Measurements from ENCODE around the gene SYT8. TPM values are rescaled to one million over a fixed set of nuclear protein-coding genes. Genes with fewer than 3 reads are reported as not detected.

SYT8 gene
- total RNA-seq, 3 donors from 2014 or later, result 10.7 to 12.1 TPM; not detected in 1

- Histone ChIP-seq H3K4me3 (peak overlapping the region; percentile 24 to 59 (median 43)), H3K27me3 (no peaks in the 10 kb centered on the region), H3K36me3 (no peaks in the 10 kb centered on the region), H3K9me3 (no peaks in the 10 kb centered on the region), H3K4me1 (peaks cover 9 to 17% of the 10 kb centered on the region in 2 donors), H3K27ac (peak overlapping the region; percentile 77 to 97)
- no peak for DNase-seq (ENCODE audit: low spot score in 2 of 2)
- intact Hi-C loops (cut with DNase I; ENCODE audit: low total_unique reads), result no loop called here
- TF ChIP-seq CTCF (IDR thresholded peaks at IDR 0.05), result no peak
- no peak for TF ChIP-seq POLR2A (IDR thresholded peaks at IDR 0.05)
- TF ChIP-seq POLR2AphosphoS5 (IDR thresholded peaks at IDR 0.05), result no peak
Measured at GRCh38 chr11:1864831-1865665, 30.3 kb downstream of the SYT8 start.

- TF ChIP-seq POLR2A (IDR thresholded peaks at IDR 0.05), result no peak
- no peak for TF ChIP-seq POLR2AphosphoS5 (IDR thresholded peaks at IDR 0.05)
- no peak for TF ChIP-seq CTCF (IDR thresholded peaks at IDR 0.05)
- Histone ChIP-seq H3K36me3 (no peaks in the 10 kb centered on the region), H3K4me1 (peaks cover 9 to 17% of the 10 kb centered on the region in 2 donors), H3K4me3 (no peak overlapping the region), H3K9me3 (no peaks in the 10 kb centered on the region), H3K27me3 (no peaks in the 10 kb centered on the region), H3K27ac (peak overlapping the region in 1 of 2 donors; percentile 97)
- intact Hi-C loops (cut with DNase I; ENCODE audit: low total_unique reads), result loop anchor here (1.0 kb wide), 1 partner anchor 44 kb away; no protein-coding TSS in a partner anchor
- no peak for DNase-seq (ENCODE audit: low spot score in 2 of 2)
Measured at GRCh38 chr11:1866226-1866625, 31.4 kb downstream of the SYT8 start.

- TF ChIP-seq CTCF (IDR thresholded peaks at IDR 0.05) (no peak), POLR2A (IDR thresholded peaks at IDR 0.05) (no peak), POLR2AphosphoS5 (IDR thresholded peaks at IDR 0.05) (no peak)
- H3K9me3 ChIP-seq, result no peaks in the 10 kb centered on the region
- H3K4me3 ChIP-seq, result peak overlapping the region in 1 of 3 donors; percentile 11
- H3K27ac ChIP-seq, result peak overlapping the region; percentile 2 to 97
- no peaks in the 10 kb centered on the region for H3K36me3 ChIP-seq
- intact Hi-C loops (cut with DNase I; ENCODE audit: low total_unique reads), result loop anchor here (1.0 kb wide), 1 partner anchor 44 kb away; no protein-coding TSS in a partner anchor
- no peak for DNase-seq (ENCODE audit: low spot score in 2 of 2)
- no peaks in the 10 kb centered on the region for H3K27me3 ChIP-seq
- peaks cover 9 to 17% of the 10 kb centered on the region in 2 donors for H3K4me1 ChIP-seq
Measured at GRCh38 chr11:1866776-1867175, 32.0 kb downstream of the SYT8 start.

GRCh38 chr11:1867381-1867780 is 32.6 kb downstream of the SYT8 start:
- H3K36me3 ChIP-seq, result no peaks in the 10 kb centered on the region
- H3K27ac ChIP-seq, result peak overlapping the region in 1 of 2 donors; percentile 97
- TF ChIP-seq POLR2A (IDR thresholded peaks at IDR 0.05) (no peak), CTCF (IDR thresholded peaks at IDR 0.05) (no peak), POLR2AphosphoS5 (IDR thresholded peaks at IDR 0.05) (no peak)
- H3K4me1 ChIP-seq, result peaks cover 9 to 17% of the 10 kb centered on the region in 2 donors
- H3K27me3 ChIP-seq, result no peaks in the 10 kb centered on the region
- intact Hi-C loops (cut with DNase I; ENCODE audit: low total_unique reads), result no loop called here
- no peak overlapping the region for H3K4me3 ChIP-seq
- no peak for DNase-seq (ENCODE audit: low spot score in 2 of 2)
- no peaks in the 10 kb centered on the region for H3K9me3 ChIP-seq

GRCh38 chr11:1868056-1868635 is 33.4 kb downstream of the SYT8 start:
- H3K36me3 ChIP-seq, result no peaks in the 10 kb centered on the region
- intact Hi-C loops (cut with DNase I; ENCODE audit: low total_unique reads), result no loop called here
- no peak for DNase-seq (ENCODE audit: low spot score in 2 of 2)
- peak overlapping the region; percentile 60 to 97 for H3K27ac ChIP-seq
- H3K9me3 ChIP-seq, result no peaks in the 10 kb centered on the region
- TF ChIP-seq POLR2A (IDR thresholded peaks at IDR 0.05) (no peak), CTCF (IDR thresholded peaks at IDR 0.05) (no peak)
- no peaks in the 10 kb centered on the region for H3K27me3 ChIP-seq
- peak overlapping the region; percentile 40 to 55 (median 40) for H3K4me3 ChIP-seq
- peaks cover 9 to 17% of the 10 kb centered on the region in 2 donors for H3K4me1 ChIP-seq

All from breast epithelium (tissue), 4 donors.